GM12878 (cell line): Measurements from ENCODE around the gene THYN1. TPM values are rescaled to one million over a fixed set of nuclear protein-coding genes. Genes with fewer than 3 reads are reported as not detected.

Source experiments
- BMI1 ChIP-seq: fragments of 450-650 bp; IDR thresholded peaks from 2 replicates; pipeline ENCODE4 v1.6.1; 2016; ENCODE audit warnings: mild to moderate bottlenecking, moderate library complexity, borderline replicate concordance
- CEBPB ChIP-seq, 2 experiments: fragments of 150-350 bp in 1 of 2; IDR thresholded peaks; 2 replicates each; pipeline ENCODE4 v1.6.1; 2012 to 2014; ENCODE audit warnings: low read depth in 2 of 2, low read length in 2 of 2, borderline replicate concordance in 1 of 2, inconsistent platforms in 1 of 2
- EED ChIP-seq: sonication (generic); IDR thresholded peaks from 2 replicates; pipeline ENCODE4 v1.6.1; 2016; ENCODE audit warnings: antibody characterized with exemption, low read depth
- HDAC2 ChIP-seq: fragments of 200-600 bp; sonication (generic); IDR thresholded peaks from 2 replicates; pipeline ENCODE4 v1.6.1; 2017
- HSF1 ChIP-seq: fragments of 150-350 bp; IDR thresholded peaks from 2 replicates; pipeline ENCODE4 v1.6.1; 2014; ENCODE audit warnings: mild to moderate bottlenecking, low read depth, low read length
- IKZF1 ChIP-seq: fragments of 450-650 bp; conservative IDR thresholded peaks from 2 replicates; pipeline ENCODE4 v1.6.1; 2017; ENCODE audit warnings: antibody characterized with exemption, mild to moderate bottlenecking
- MEF2B ChIP-seq: fragments of 450-650 bp; IDR thresholded peaks from 2 replicates; pipeline ENCODE4 v1.6.1; 2018; ENCODE audit warnings: mild to moderate bottlenecking, moderate library complexity; ENCODE audit not compliant: partially characterized antibody, poor library complexity, severe bottlenecking
- PKNOX1 ChIP-seq: fragments of 450-650 bp; IDR thresholded peaks from 2 replicates; pipeline ENCODE4 v1.6.1; 2016; ENCODE audit warnings: mild to moderate bottlenecking
- RAD21 ChIP-seq: IDR thresholded peaks from 2 replicates; pipeline ENCODE4 v1.6.1; 2011; ENCODE audit warnings: mild to moderate bottlenecking, low read depth, low read length, moderate library complexity; ENCODE audit not compliant: insufficient read depth
- RUNX3 ChIP-seq: IDR thresholded peaks from 2 replicates; pipeline ENCODE4 v1.6.1; 2012; ENCODE audit warnings: low read length, inconsistent platforms
- SMARCA5 ChIP-seq: fragments of 450-650 bp; IDR thresholded peaks from 2 replicates; pipeline ENCODE4 v1.6.1; 2017; ENCODE audit warnings: mild to moderate bottlenecking
- SMC3 ChIP-seq: IDR thresholded peaks from 2 replicates; pipeline ENCODE4 v1.6.1; 2011; ENCODE audit warnings: low read length, improper control_type of control experiment, borderline replicate concordance
- SP1 ChIP-seq: IDR thresholded peaks from one replicate; pipeline ENCODE4 v1.6.1; 2011; ENCODE audit warnings: low read depth, low read length
- SPI1 ChIP-seq: IDR thresholded peaks from 2 replicates; pipeline ENCODE4 v1.6.1; 2011; ENCODE audit warnings: low read depth, mild to moderate bottlenecking, low read length, moderate library complexity, borderline replicate concordance; ENCODE audit not compliant: insufficient read depth
- SREBF1 ChIP-seq: IDR thresholded peaks from 2 replicates; pipeline ENCODE4 v1.6.1; 2012; ENCODE audit warnings: mild to moderate bottlenecking, low read length
- ZNF207 ChIP-seq: fragments of 450-650 bp; IDR thresholded peaks from 2 replicates; pipeline ENCODE4 v1.6.1; 2014; ENCODE audit warnings: antibody characterized with exemption, mild to moderate bottlenecking, borderline replicate concordance
- polyA plus RNA-seq, 11 experiments: library from polyadenylated mRNA; depleted of rRNA in 4 of 11; unstranded in 6 of 11; stranded (reverse) in 5 of 11; fragments of >200 nt; fragmentation: Nextera tagmentation in 4 of 11; fragmentation: Illumina TruSeq in 1 of 11; extraction: Ambion mirVana in 4 of 11; extraction: Trizol in 1 of 11; gene quantifications; 1 replicate in 1 of 11; 2 replicates in 10 of 11; pipeline versions ENCODE4 v1.2.1 to v1.2.3, GENCODE V29; 2011 to 2016; ENCODE audit warnings: inconsistent platforms in 2 of 11, missing spikeins in 2 of 11, low read depth in 1 of 11
- total RNA-seq, 4 experiments: library from RNA; depleted of rRNA in 3 of 4; stranded (reverse); fragments of >200 nt in 3 of 4; fragmentation: Illumina TruSeq in 1 of 4; extraction: Trizol in 1 of 4; gene quantifications; 2 replicates each; pipeline versions ENCODE4 v1.2.1 to v1.2.3, GENCODE V29; 2013 to 2021
- TF ChIP-seq, protein P1 (sequence below): fragments of 150-350 bp; IDR thresholded peaks from 2 replicates; pipeline ENCODE4 v1.6.1; 2016; ENCODE audit warnings: low read depth, low read length
- TF ChIP-seq, protein P2 (sequence below): IDR thresholded peaks from 2 replicates; pipeline ENCODE4 v1.6.1; 2012; ENCODE audit warnings: low read length, inconsistent platforms
- TF ChIP-seq, protein P3 (sequence below): fragments of 450-650 bp; IDR thresholded peaks from 2 replicates; pipeline ENCODE4 v1.6.1; 2014; ENCODE audit warnings: mild to moderate bottlenecking

Gene THYN1
- total and polyA plus RNA-seq, 10 of the 15 experiments (the other 5 are each of a cell fraction or from before 2014, with no cell fraction given), result 45.7 to 221 (median 96.3) TPM

- TF ChIP-seq BMI1 (no peak), ZNF207 (no peak; the same call in 1 of the 2 replicates), SREBF1 (peak; percentile 90), IKZF1 (peak; percentile 99), RAD21 (no peak), SPI1 (no peak), CEBPB (IDR thresholded peaks at IDR 0.05; ENCODE audit: borderline replicate concordance in 1 of 2, low read depth in 2 of 2, low read length in 2 of 2) (no peak), HSF1 (no peak), RUNX3 (peak; percentile 79), MEF2B (no peak), SMC3 (no peak), SP1 (peak; percentile 69), HDAC2 (no peak), PKNOX1 (no peak; the same call in 1 of the 2 replicates), EED (no peak), SMARCA5 (no peak)
- TF ChIP-seq, protein P1, sequence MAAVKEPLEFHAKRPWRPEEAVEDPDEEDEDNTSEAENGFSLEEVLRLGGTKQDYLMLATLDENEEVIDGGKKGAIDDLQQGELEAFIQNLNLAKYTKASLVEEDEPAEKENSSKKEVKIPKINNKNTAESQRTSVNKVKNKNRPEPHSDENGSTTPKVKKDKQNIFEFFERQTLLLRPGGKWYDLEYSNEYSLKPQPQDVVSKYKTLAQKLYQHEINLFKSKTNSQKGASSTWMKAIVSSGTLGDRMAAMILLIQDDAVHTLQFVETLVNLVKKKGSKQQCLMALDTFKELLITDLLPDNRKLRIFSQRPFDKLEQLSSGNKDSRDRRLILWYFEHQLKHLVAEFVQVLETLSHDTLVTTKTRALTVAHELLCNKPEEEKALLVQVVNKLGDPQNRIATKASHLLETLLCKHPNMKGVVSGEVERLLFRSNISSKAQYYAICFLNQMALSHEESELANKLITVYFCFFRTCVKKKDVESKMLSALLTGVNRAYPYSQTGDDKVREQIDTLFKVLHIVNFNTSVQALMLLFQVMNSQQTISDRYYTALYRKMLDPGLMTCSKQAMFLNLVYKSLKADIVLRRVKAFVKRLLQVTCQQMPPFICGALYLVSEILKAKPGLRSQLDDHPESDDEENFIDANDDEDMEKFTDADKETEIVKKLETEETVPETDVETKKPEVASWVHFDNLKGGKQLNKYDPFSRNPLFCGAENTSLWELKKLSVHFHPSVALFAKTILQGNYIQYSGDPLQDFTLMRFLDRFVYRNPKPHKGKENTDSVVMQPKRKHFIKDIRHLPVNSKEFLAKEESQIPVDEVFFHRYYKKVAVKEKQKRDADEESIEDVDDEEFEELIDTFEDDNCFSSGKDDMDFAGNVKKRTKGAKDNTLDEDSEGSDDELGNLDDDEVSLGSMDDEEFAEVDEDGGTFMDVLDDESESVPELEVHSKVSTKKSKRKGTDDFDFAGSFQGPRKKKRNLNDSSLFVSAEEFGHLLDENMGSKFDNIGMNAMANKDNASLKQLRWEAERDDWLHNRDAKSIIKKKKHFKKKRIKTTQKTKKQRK, result no peak
- TF ChIP-seq, protein P2, sequence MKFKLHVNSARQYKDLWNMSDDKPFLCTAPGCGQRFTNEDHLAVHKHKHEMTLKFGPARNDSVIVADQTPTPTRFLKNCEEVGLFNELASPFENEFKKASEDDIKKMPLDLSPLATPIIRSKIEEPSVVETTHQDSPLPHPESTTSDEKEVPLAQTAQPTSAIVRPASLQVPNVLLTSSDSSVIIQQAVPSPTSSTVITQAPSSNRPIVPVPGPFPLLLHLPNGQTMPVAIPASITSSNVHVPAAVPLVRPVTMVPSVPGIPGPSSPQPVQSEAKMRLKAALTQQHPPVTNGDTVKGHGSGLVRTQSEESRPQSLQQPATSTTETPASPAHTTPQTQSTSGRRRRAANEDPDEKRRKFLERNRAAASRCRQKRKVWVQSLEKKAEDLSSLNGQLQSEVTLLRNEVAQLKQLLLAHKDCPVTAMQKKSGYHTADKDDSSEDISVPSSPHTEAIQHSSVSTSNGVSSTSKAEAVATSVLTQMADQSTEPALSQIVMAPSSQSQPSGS, result no peak
- TF ChIP-seq, protein P3, sequence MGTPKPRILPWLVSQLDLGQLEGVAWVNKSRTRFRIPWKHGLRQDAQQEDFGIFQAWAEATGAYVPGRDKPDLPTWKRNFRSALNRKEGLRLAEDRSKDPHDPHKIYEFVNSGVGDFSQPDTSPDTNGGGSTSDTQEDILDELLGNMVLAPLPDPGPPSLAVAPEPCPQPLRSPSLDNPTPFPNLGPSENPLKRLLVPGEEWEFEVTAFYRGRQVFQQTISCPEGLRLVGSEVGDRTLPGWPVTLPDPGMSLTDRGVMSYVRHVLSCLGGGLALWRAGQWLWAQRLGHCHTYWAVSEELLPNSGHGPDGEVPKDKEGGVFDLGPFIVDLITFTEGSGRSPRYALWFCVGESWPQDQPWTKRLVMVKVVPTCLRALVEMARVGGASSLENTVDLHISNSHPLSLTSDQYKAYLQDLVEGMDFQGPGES, result no peak
Measured at GRCh38 chr11:134253188-134253993, at the start of gene THYN1, which contains the start of gene ACAD8 (continued).
